ENCODE results near the gene ADGRV1.
A peak's percentile ranks its signal among the peaks of the same experiment; 100 is the strongest.
"Not testable (repeated sequence)": the region's sequence is repeated elsewhere in the genome, so short reads cannot be mapped to it uniquely, and the experiment has no call there.

The ADGRV1 gene

GRCh38 chr5:90590170-90590569, 31.6 kb downstream of the ADGRV1 start:
- DNase-seq (ENCODE audit: extremely low read depth, low read depth), result no peak
- no peak overlapping the region for H3K4me3 ChIP-seq (replicated peaks; ENCODE audit: low read depth, low read length)
- TF ChIP-seq, protein P1, sequence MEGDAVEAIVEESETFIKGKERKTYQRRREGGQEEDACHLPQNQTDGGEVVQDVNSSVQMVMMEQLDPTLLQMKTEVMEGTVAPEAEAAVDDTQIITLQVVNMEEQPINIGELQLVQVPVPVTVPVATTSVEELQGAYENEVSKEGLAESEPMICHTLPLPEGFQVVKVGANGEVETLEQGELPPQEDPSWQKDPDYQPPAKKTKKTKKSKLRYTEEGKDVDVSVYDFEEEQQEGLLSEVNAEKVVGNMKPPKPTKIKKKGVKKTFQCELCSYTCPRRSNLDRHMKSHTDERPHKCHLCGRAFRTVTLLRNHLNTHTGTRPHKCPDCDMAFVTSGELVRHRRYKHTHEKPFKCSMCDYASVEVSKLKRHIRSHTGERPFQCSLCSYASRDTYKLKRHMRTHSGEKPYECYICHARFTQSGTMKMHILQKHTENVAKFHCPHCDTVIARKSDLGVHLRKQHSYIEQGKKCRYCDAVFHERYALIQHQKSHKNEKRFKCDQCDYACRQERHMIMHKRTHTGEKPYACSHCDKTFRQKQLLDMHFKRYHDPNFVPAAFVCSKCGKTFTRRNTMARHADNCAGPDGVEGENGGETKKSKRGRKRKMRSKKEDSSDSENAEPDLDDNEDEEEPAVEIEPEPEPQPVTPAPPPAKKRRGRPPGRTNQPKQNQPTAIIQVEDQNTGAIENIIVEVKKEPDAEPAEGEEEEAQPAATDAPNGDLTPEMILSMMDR (IDR thresholded peaks at IDR 0.05; ENCODE audit: low read depth, low read length, missing control alignments), result no peak

- DNase-seq (ENCODE audit: extremely low read depth, low read depth), result not testable (repeated sequence)
These were observed 34.5 kb downstream of the ADGRV1 start for GRCh38 chr5:90593083-90593482.

GRCh38 chr5:90595766-90596165, 37.2 kb downstream of the ADGRV1 start:
- DNase-seq (ENCODE audit: extremely low read depth, low read depth); H3K4me3 ChIP-seq (replicated peaks; ENCODE audit: low read depth, low read length): not testable (repeated sequence)

More at GRCh38 chr5:90593083-90593482, 34.5 kb downstream of the ADGRV1 start:
- H3K4me3 ChIP-seq (replicated peaks; ENCODE audit: low read depth, low read length), result not testable (repeated sequence)

DNA sequence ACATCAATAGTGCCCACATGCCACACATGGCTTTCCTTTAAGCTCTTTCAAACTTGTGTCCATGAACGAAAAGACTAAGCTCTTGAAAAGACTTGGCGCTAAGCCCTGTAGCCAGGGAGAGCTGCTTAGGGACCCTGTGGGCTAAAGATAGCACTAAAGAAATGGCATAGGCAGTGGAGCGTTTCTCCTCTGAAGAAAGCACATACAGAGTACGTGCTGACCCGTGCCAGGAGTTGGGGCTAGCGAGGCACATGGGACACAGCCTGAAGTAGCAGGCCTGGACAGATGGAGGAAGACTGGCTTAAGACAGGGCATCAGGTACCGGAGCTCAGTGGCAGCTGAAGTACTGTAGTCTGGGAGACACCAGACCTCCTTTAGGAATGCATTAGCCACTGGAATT, 39.7 kb downstream of the ADGRV1 start:
- no peak for DNase-seq (ENCODE audit: extremely low read depth, low read depth)
- TF ChIP-seq, protein P1 (IDR thresholded peaks at IDR 0.05; ENCODE audit: low read depth, low read length, missing control alignments), result no peak
- no peak overlapping the region for H3K4me3 ChIP-seq (replicated peaks; ENCODE audit: low read depth, low read length)

GRCh38 chr5:90600307-90600706, 41.7 kb downstream of the ADGRV1 start:
- not testable (repeated sequence) for DNase-seq (ENCODE audit: extremely low read depth, low read depth); H3K4me3 ChIP-seq (replicated peaks; ENCODE audit: low read depth, low read length)

DNA sequence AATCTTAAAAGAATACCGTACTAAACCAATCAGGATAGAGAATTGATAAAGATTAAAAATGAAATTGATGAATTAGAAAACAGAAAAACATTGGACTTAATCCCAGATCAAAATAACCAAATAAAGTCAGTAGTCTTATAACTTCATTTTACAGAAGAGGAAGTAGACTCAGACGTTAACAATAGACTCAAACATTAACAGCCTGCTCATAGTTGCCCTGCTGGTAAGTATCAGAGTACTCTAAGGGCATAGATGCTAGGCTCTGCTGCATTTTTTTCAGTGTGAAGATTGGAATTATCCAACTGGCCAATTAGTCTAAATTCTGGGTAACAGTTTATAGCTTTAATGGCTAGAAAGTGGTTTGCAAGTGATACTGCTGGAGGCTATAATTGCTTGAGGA, 42.9 kb downstream of the ADGRV1 start:
- no peak overlapping the region for H3K4me3 ChIP-seq (replicated peaks; ENCODE audit: low read depth, low read length)
- TF ChIP-seq, protein P1 (IDR thresholded peaks at IDR 0.05; ENCODE audit: low read depth, low read length, missing control alignments), result no peak
- DNase-seq (ENCODE audit: extremely low read depth, low read depth), result no peak

DNA sequence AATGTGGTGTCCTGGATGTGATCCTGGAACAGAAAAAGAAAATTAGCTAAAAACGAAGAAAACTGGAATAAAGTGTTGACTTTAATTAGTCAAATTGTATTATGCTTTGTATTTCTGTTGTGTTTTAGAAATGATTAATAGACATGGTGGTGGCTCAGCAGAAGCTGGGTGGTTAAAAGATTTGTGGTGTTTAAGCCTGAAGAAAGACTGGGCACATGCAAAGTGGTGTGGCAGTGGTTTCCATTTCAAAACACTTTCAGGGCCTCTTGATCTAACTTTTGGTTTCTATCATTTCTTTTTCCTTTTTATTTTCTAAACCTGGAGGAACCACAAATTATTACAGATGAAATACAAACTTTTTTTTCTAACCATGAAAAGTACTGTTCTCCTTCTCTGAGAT, 44.1 kb downstream of the ADGRV1 start:
- no peak for DNase-seq (ENCODE audit: extremely low read depth, low read depth)

DNA sequence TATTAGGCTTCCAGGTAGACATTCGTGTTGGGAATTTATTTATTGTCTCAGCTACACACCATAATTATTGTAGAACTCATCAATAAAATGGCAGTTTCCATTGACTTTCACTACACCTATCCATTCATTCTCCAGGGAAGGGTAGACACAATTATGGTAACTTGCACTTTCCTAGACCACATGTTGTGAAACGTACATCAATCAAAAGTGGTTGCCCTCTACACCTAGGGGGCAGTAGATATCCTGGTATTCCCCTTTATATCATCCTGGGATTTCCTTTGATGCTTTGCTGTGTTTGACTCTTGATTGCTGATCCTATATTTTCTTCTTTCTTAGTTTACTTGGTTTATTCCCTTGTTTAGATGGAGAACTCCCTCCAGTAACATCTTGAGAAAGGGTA, 47.9 kb downstream of the ADGRV1 start:
- no peak for DNase-seq (ENCODE audit: extremely low read depth, low read depth)
- H3K4me3 ChIP-seq (replicated peaks; ENCODE audit: low read depth, low read length), result no peak overlapping the region
- TF ChIP-seq, protein P1 (IDR thresholded peaks at IDR 0.05; ENCODE audit: low read depth, low read length, missing control alignments), result peak; percentile 27

More for the DNA sequence above, 44.1 kb downstream of the ADGRV1 start:
- no peak overlapping the region for H3K4me3 ChIP-seq (replicated peaks; ENCODE audit: low read depth, low read length)
- TF ChIP-seq, protein P1 (IDR thresholded peaks at IDR 0.05; ENCODE audit: low read depth, low read length, missing control alignments), result no peak

DNA sequence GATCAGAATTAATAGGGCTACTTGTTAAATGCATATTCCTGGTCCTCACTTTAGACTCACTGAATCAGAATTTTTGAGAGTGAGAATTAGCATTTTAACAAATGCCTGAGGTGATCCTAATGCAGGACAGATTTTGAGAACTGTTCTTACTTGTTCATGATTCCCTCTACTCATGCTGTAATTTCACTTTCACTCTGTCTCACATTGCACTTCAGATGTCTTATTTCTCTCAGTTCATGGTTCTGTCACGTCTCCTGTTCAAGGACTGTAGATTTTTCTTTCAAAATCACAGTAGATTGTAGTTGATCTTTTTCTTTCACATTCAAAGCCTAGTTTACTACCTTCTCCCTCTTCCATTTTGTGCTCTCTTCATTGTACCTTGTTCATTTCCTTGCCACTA, 54.3 kb downstream of the ADGRV1 start:
- no peak overlapping the region for H3K4me3 ChIP-seq (replicated peaks; ENCODE audit: low read depth, low read length)
- DNase-seq (ENCODE audit: extremely low read depth, low read depth), result no peak
- TF ChIP-seq, protein P1 (IDR thresholded peaks at IDR 0.05; ENCODE audit: low read depth, low read length, missing control alignments), result no peak
